Fibroblast of lung (primary cell): ENCODE data around the gene AMBRA1.

Experiments
- CTCF ChIP-seq, 2 donors: IDR thresholded peaks in 1 of 2; conservative IDR thresholded peaks in 1 of 2; 1 replicate in 1 of 2; 2 replicates in 1 of 2; pipeline ENCODE4 v1.5.1; 2011 to 2012; ENCODE audit warnings: low read length in 2 of 2, control low read depth in 1 of 2, inconsistent platforms in 1 of 2, low read depth in 1 of 2, mild to moderate bottlenecking in 1 of 2
- EZH2 ChIP-seq: IDR thresholded peaks from 2 replicates; pipeline ENCODE4 v1.5.1; 2012; ENCODE audit warnings: low read length, control low read depth, mild to moderate bottlenecking; ENCODE audit errors: missing control alignments

GRCh38 chr11:46387456-46387855, 206.4 kb downstream of the AMBRA1 start:
- TF ChIP-seq EZH2 (no peak), CTCF (conservative IDR thresholded peaks at IDR 0.05 in 1 of 2, IDR thresholded peaks at IDR 0.05 in 1 of 2; ENCODE audit: low read depth in 1 of 2, low read length in 2 of 2) (no peak)
